Measurements from ENCODE around the gene RPL10A.

DNA sequence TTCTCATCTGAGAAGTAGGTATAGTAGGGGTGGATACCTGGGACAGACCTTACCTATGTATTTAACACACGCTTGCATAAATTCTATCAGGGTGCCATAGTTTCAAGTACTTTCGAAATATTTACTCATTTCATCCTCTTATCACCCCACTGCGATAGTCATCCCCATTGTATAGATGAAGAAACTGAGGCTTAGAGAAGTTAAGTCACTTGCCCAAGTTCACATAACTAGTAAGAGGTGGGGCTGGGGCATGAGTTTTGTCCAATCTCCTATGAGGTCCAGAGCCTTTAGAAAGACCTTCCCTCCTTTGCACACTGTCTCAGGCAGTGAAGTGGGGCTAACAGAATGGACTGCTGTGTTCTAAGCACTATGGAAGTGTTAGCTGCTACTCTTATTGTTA, 38.3 kb downstream of the RPL10A start:
- TF ChIP-seq, protein P1, sequence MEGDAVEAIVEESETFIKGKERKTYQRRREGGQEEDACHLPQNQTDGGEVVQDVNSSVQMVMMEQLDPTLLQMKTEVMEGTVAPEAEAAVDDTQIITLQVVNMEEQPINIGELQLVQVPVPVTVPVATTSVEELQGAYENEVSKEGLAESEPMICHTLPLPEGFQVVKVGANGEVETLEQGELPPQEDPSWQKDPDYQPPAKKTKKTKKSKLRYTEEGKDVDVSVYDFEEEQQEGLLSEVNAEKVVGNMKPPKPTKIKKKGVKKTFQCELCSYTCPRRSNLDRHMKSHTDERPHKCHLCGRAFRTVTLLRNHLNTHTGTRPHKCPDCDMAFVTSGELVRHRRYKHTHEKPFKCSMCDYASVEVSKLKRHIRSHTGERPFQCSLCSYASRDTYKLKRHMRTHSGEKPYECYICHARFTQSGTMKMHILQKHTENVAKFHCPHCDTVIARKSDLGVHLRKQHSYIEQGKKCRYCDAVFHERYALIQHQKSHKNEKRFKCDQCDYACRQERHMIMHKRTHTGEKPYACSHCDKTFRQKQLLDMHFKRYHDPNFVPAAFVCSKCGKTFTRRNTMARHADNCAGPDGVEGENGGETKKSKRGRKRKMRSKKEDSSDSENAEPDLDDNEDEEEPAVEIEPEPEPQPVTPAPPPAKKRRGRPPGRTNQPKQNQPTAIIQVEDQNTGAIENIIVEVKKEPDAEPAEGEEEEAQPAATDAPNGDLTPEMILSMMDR (IDR thresholded peaks at IDR 0.05), result no peak
- TF ChIP-seq BHLHE40 (IDR thresholded peaks at IDR 0.05; ENCODE audit: low read depth, low read length) (no peak), SMC3 (IDR thresholded peaks at IDR 0.05) (no peak), KDM5A (IDR thresholded peaks at IDR 0.05) (no peak), MAZ (IDR thresholded peaks at IDR 0.05; ENCODE audit: borderline replicate concordance, low read depth, low read length) (no peak), POLR2A (IDR thresholded peaks at IDR 0.05; ENCODE audit: low read length) (no peak), JUNB (IDR thresholded peaks at IDR 0.05) (no peak), USF2 (IDR thresholded peaks at IDR 0.05) (no peak), ZFP36 (IDR thresholded peaks at IDR 0.05; ENCODE audit: borderline replicate concordance, partially characterized antibody) (no peak), RFX5 (IDR thresholded peaks at IDR 0.05) (no peak), CEBPB (IDR thresholded peaks at IDR 0.05) (no peak), MAX (IDR thresholded peaks at IDR 0.05) (no peak)

Measured in A549 (cell line).